Stimulated activated CD8-positive, alpha-beta memory T cell treated with anti-CD3 and anti-CD28 coated beads, Interleukin-12 subunit alpha, Interleukin-12 subunit beta, amount 100 ng/mL, for 1 hour (primary cell): ENCODE measurements around the gene NUP98.
"Not testable (repeated sequence)": the region's sequence is repeated elsewhere in the genome, so short reads cannot be mapped to it uniquely, and the experiment has no call there.

Experiments
- DNase-seq: peaks from one replicate; pipeline ENCODE4 v3.0.0-alpha.2; 2020; ENCODE audit warnings: low read depth

NUP98 gene

GRCh38 chr11:3799143-3799542, 1.8 kb upstream of the NUP98 start:
- DNase-seq: no peak

GRCh38 chr11:3796801-3797328, 489 bp downstream of the NUP98 start:
- no peak for DNase-seq

GRCh38 chr11:3796346-3796745, 1.0 kb downstream of the NUP98 start:
- DNase-seq: no peak

- no peak for DNase-seq
Measured at GRCh38 chr11:3796002-3796311, 1.4 kb downstream of the NUP98 start.

GRCh38 chr11:3795131-3796001, 2.0 kb downstream of the NUP98 start:
- no peak for DNase-seq

- not testable (repeated sequence) for DNase-seq
Measured at GRCh38 chr11:3794387-3794786, 3.0 kb downstream of the NUP98 start.

- DNase-seq: no peak
Measured at GRCh38 chr11:3786781-3787428, 10.4 kb downstream of the NUP98 start.

- DNase-seq: no peak
Measured at GRCh38 chr11:3783611-3784010, 13.7 kb downstream of the NUP98 start.

GRCh38 chr11:3782963-3783362, 14.4 kb downstream of the NUP98 start:
- no peak for DNase-seq

- no peak for DNase-seq
Measured at GRCh38 chr11:3781423-3781822, 15.9 kb downstream of the NUP98 start.

GRCh38 chr11:3775736-3776406, 21.5 kb downstream of the NUP98 start:
- no peak for DNase-seq

GRCh38 chr11:3773180-3773579, 24.2 kb downstream of the NUP98 start:
- DNase-seq: no peak

- no peak for DNase-seq
Measured at GRCh38 chr11:3767536-3767935, 29.8 kb downstream of the NUP98 start.

GRCh38 chr11:3766836-3767235, 30.5 kb downstream of the NUP98 start:
- DNase-seq: not testable (repeated sequence)

- DNase-seq: no peak
Measured at GRCh38 chr11:3764266-3764665, 33.1 kb downstream of the NUP98 start.

- DNase-seq: no peak
Measured at GRCh38 chr11:3755151-3755550, 42.2 kb downstream of the NUP98 start.

- DNase-seq: no peak
Measured at GRCh38 chr11:3753110-3753509, 44.2 kb downstream of the NUP98 start.

- DNase-seq: no peak
Measured at GRCh38 chr11:3747704-3748103, 49.6 kb downstream of the NUP98 start.

- no peak for DNase-seq
Measured at GRCh38 chr11:3745161-3745560, 52.2 kb downstream of the NUP98 start.

GRCh38 chr11:3738723-3739122, 58.6 kb downstream of the NUP98 start:
- no peak for DNase-seq

GRCh38 chr11:3738241-3738640, 59.1 kb downstream of the NUP98 start:
- no peak for DNase-seq

GRCh38 chr11:3737386-3737933, 59.9 kb downstream of the NUP98 start:
- no peak for DNase-seq

GRCh38 chr11:3736816-3737215, 60.5 kb downstream of the NUP98 start:
- no peak for DNase-seq
